ENCODE measurements around the gene NLGN3. TPM values are rescaled to one million over a fixed set of nuclear protein-coding genes. Genes with fewer than 3 reads are reported as not detected.

The NLGN3 gene
- polyA plus RNA-seq, 2 of the 4 experiments (the other 2 are of a cell fraction) = 0.84 to 1.00 TPM

DNA sequence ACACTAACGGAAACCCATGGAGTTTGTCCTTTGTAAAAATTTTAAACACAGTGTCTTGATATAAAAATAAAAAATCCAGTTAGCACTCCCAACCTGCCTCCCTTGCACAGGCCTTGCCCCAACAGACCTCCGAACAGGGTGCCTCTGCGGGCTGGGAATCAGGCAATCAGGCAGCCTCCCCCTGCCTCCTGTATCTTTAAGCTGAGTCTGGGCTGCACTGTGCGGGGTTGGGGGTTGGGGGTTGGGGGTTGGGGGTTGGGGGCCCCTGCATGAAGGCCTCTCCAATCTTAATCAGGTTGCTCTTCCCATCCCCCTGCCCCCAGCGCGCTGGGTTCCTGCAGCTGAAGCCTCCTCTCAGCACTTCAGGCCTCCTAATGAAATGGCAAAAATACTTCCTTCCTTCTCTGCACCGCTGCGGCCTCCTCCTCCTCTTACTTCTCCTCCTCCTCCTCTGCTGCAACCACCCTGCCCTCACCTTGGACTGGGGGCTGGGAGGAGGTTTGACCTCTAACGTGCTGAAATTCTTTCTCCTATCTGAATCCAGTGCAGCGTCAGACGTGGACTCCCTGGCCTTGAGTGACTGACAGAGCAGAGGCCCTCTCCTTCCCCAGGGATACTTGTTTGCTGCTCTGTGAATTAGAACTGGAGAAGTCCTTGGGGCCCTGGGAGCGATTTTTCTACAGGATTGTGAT lies 26.6 kb downstream of the NLGN3 start:
- ATAC-seq (no peak), DNase-seq (ENCODE audit: low read depth in 1 of 2, low spot score in 1 of 2) (no peak), FAIRE-seq (no peak)
- ChIA-PET POLR2A (no interaction called here), CTCF (no interaction called here)
- Histone ChIP-seq H3K4me1 (no peaks in the 10 kb centered on the region), H3K27ac (no peak overlapping the region), H3K9me3 (no peaks in the 10 kb centered on the region), H3K4me3 (no peak overlapping the region), H3K4me2 (no peak overlapping the region)
- WGBS (ENCODE audit: missing lambda C conversion rate) = 86% methylated on average over 10 of the region's 12 CpGs
- no peak for TF ChIP-seq MYC (IDR thresholded peaks at IDR 0.05; ENCODE audit: borderline replicate concordance, low read length)
- no peak for TF ChIP-seq NPAS2 (CRISPR knock-in tag; IDR thresholded peaks at IDR 0.05; ENCODE audit: borderline replicate concordance)
- TF ChIP-seq SMC3 (IDR thresholded peaks at IDR 0.05) = no peak
- no peak for TF ChIP-seq CEBPB (IDR thresholded peaks at IDR 0.05)
- TF ChIP-seq HOXB13 (CRISPR knock-in tag; IDR thresholded peaks at IDR 0.05; ENCODE audit: low read depth) = no peak
- no peak for TF ChIP-seq POLR2A (IDR thresholded peaks at IDR 0.05; ENCODE audit: low read length)
- TF ChIP-seq EP300 (IDR thresholded peaks at IDR 0.05) = no peak
- TF ChIP-seq JUNB (IDR thresholded peaks at IDR 0.05) = no peak
- no peak for TF ChIP-seq RARB (CRISPR knock-in tag; IDR thresholded peaks at IDR 0.05)
- TF ChIP-seq, protein P1, sequence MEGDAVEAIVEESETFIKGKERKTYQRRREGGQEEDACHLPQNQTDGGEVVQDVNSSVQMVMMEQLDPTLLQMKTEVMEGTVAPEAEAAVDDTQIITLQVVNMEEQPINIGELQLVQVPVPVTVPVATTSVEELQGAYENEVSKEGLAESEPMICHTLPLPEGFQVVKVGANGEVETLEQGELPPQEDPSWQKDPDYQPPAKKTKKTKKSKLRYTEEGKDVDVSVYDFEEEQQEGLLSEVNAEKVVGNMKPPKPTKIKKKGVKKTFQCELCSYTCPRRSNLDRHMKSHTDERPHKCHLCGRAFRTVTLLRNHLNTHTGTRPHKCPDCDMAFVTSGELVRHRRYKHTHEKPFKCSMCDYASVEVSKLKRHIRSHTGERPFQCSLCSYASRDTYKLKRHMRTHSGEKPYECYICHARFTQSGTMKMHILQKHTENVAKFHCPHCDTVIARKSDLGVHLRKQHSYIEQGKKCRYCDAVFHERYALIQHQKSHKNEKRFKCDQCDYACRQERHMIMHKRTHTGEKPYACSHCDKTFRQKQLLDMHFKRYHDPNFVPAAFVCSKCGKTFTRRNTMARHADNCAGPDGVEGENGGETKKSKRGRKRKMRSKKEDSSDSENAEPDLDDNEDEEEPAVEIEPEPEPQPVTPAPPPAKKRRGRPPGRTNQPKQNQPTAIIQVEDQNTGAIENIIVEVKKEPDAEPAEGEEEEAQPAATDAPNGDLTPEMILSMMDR (IDR thresholded peaks at IDR 0.05) = no peak

DNA sequence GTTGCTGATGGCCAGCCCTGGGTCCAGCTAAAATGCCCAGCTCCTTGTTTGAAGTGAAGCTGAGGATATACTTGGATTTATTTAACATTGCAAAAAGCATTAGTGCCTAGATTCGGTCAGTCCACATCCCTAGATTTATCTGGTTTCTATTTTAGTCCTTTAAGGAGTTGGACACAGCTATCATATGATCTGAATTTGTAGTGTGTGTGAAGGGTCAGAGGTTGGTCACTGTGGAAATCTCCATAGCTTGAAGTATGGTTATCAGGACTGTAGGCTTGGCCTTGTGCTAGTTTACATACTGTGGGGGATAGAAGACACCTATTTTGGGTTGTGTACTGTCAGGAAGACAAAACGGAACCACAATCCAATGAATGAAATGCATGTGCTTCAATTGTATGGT lies 28.8 kb downstream of the NLGN3 start:
- no peak for DNase-seq (ENCODE audit: low read depth in 1 of 2, low spot score in 1 of 2)
- peak; percentile 86 for FAIRE-seq
- Histone ChIP-seq H3K4me2 (no peak overlapping the region), H3K9me3 (no peaks in the 10 kb centered on the region), H3K4me1 (no peaks in the 10 kb centered on the region), H3K27ac (no peak overlapping the region), H3K4me3 (no peak overlapping the region)
- ChIA-PET CTCF (interaction anchor here (0.9 to 1.2 kb wide), 7 partner anchors 9 to 175 kb away, joined by 3 to 4 read pairs (median 3); no protein-coding TSS in a partner anchor), POLR2A (no interaction called here)
- ATAC-seq = no peak
- no peak for TF ChIP-seq KDM5A (IDR thresholded peaks at IDR 0.05)
- no peak for TF ChIP-seq JUNB (IDR thresholded peaks at IDR 0.05)
- TF ChIP-seq, protein P2, sequence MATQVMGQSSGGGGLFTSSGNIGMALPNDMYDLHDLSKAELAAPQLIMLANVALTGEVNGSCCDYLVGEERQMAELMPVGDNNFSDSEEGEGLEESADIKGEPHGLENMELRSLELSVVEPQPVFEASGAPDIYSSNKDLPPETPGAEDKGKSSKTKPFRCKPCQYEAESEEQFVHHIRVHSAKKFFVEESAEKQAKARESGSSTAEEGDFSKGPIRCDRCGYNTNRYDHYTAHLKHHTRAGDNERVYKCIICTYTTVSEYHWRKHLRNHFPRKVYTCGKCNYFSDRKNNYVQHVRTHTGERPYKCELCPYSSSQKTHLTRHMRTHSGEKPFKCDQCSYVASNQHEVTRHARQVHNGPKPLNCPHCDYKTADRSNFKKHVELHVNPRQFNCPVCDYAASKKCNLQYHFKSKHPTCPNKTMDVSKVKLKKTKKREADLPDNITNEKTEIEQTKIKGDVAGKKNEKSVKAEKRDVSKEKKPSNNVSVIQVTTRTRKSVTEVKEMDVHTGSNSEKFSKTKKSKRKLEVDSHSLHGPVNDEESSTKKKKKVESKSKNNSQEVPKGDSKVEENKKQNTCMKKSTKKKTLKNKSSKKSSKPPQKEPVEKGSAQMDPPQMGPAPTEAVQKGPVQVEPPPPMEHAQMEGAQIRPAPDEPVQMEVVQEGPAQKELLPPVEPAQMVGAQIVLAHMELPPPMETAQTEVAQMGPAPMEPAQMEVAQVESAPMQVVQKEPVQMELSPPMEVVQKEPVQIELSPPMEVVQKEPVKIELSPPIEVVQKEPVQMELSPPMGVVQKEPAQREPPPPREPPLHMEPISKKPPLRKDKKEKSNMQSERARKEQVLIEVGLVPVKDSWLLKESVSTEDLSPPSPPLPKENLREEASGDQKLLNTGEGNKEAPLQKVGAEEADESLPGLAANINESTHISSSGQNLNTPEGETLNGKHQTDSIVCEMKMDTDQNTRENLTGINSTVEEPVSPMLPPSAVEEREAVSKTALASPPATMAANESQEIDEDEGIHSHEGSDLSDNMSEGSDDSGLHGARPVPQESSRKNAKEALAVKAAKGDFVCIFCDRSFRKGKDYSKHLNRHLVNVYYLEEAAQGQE (IDR thresholded peaks at IDR 0.05) = no peak
- TF ChIP-seq SMC3 (IDR thresholded peaks at IDR 0.05) = no peak
- no peak for TF ChIP-seq FOSB (CRISPR knock-in tag; IDR thresholded peaks at IDR 0.05)
- TF ChIP-seq RFX5 (IDR thresholded peaks at IDR 0.05) = no peak
- TF ChIP-seq MYC (IDR thresholded peaks at IDR 0.05; ENCODE audit: borderline replicate concordance, low read length) = no peak
- TF ChIP-seq ZSCAN20 (CRISPR knock-in tag; IDR thresholded peaks at IDR 0.05) = no peak
- no peak for TF ChIP-seq BHLHE40 (IDR thresholded peaks at IDR 0.05; ENCODE audit: low read depth, low read length)
- no peak for TF ChIP-seq HDAC2 (IDR thresholded peaks at IDR 0.05)
- no peak for TF ChIP-seq HOXB13 (CRISPR knock-in tag; IDR thresholded peaks at IDR 0.05; ENCODE audit: low read depth)
- no peak for TF ChIP-seq NFE2L2 (conservative IDR thresholded peaks at IDR 0.05; ENCODE audit: low read length)
- no peak for TF ChIP-seq HOXB5 (CRISPR knock-in tag; IDR thresholded peaks at IDR 0.05)
- no peak for TF ChIP-seq EHF (CRISPR knock-in tag; IDR thresholded peaks at IDR 0.05)
- TF ChIP-seq, protein P3, sequence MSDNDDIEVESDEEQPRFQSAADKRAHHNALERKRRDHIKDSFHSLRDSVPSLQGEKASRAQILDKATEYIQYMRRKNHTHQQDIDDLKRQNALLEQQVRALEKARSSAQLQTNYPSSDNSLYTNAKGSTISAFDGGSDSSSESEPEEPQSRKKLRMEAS (IDR thresholded peaks at IDR 0.05) = no peak
- TF ChIP-seq ESRRA (IDR thresholded peaks at IDR 0.05; ENCODE audit: borderline replicate concordance, low read length) = no peak
- TF ChIP-seq CBX8 (IDR thresholded peaks at IDR 0.05) = no peak
- TF ChIP-seq, protein P4, sequence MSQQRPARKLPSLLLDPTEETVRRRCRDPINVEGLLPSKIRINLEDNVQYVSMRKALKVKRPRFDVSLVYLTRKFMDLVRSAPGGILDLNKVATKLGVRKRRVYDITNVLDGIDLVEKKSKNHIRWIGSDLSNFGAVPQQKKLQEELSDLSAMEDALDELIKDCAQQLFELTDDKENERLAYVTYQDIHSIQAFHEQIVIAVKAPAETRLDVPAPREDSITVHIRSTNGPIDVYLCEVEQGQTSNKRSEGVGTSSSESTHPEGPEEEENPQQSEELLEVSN (IDR thresholded peaks at IDR 0.05; ENCODE audit: borderline replicate concordance, low read depth) = no peak
- WGBS (ENCODE audit: missing lambda C conversion rate) = 28% methylated on average over 2 of the region's 2 CpGs
